OCI-LY3 (cell line): ENCODE data around the gene PDE4D.

Experiments
- CTCF ChIP-seq: fragments of 200-600, 300-600 bp; sonication (generic); IDR thresholded peaks from 2 replicates; pipeline ENCODE4 v1.5.1; 2014; ENCODE audit warnings: antibody characterized with exemption, low read length, low read depth
- EZH2phosphoT487 ChIP-seq: fragments of 200-600 bp; shearing (Covaris generic); IDR thresholded peaks from 2 replicates; pipeline ENCODE4 v1.6.1; 2018; ENCODE audit warnings: antibody characterized with exemption, mixed run types, low read depth

- TF ChIP-seq CTCF, result no peak
- no peak for TF ChIP-seq EZH2phosphoT487
Measured at GRCh38 chr5:59236986-59237385, 656.5 kb downstream of the PDE4D start.
